HL-60 (cell line): ENCODE measurements around the gene SH3RF3.
A peak's percentile ranks its signal among the peaks of the same experiment; 100 is the strongest.

Experiments used
- DNase-seq, 2 experiments: peaks; one replicate each; pipeline ENCODE4 v3.0.0-alpha.2; 2010 to 2020; ENCODE audit warnings: low read depth in 1 of 2, low spot score in 1 of 2
- H3K27ac ChIP-seq: fragments of 250-450 bp; sonication (Bioruptor Pico); replicated peaks from 2 replicates; pipeline ENCODE4 v1.5.1; 2020; ENCODE audit warnings: mild to moderate bottlenecking, moderate library complexity
- H3K27me3 ChIP-seq: fragments of 250-450 bp; sonication (Bioruptor Pico); 2 replicates; pipeline ENCODE4 v1.5.1; 2021; ENCODE audit warnings: mild to moderate bottlenecking, moderate library complexity; ENCODE audit not compliant: insufficient read depth, poor library complexity, severe bottlenecking
- H3K4me3 ChIP-seq: replicated peaks from 2 replicates; pipeline ENCODE4 v1.5.1; 2011; ENCODE audit warnings: mild to moderate bottlenecking, control low read depth, low read length; ENCODE audit not compliant: insufficient read depth
- CTCF ChIP-seq: IDR thresholded peaks from one replicate; pipeline ENCODE4 v1.5.1; 2011; ENCODE audit warnings: low read length, control low read depth, inconsistent platforms; ENCODE audit not compliant: insufficient read depth
- GABPA ChIP-seq: IDR thresholded peaks from 2 replicates; pipeline ENCODE4 v1.6.1; 2012; ENCODE audit warnings: low read depth
- POLR2AphosphoS5 ChIP-seq: IDR thresholded peaks from 2 replicates; pipeline ENCODE4 v1.6.1; 2012; ENCODE audit warnings: low read depth
- REST ChIP-seq: IDR thresholded peaks from 2 replicates; pipeline ENCODE4 v1.6.1; 2012; ENCODE audit warnings: low read depth; ENCODE audit not compliant: insufficient replicate concordance
- SPI1 ChIP-seq: IDR thresholded peaks from 2 replicates; pipeline ENCODE4 v1.6.1; 2012; ENCODE audit warnings: low read depth, mild to moderate bottlenecking, borderline replicate concordance

The SH3RF3 gene

GRCh38 chr2:109401370-109401769, 272.4 kb downstream of the SH3RF3 start:
- TF ChIP-seq POLR2AphosphoS5 = no peak
- no peak for TF ChIP-seq CTCF
- no peak for TF ChIP-seq REST
- no peak for TF ChIP-seq SPI1
- TF ChIP-seq GABPA = no peak
- Histone ChIP-seq H3K4me3 (no peak overlapping the region), H3K27me3 (no peaks in the 10 kb centered on the region), H3K27ac (no peak overlapping the region)
- no peak for DNase-seq

DNA sequence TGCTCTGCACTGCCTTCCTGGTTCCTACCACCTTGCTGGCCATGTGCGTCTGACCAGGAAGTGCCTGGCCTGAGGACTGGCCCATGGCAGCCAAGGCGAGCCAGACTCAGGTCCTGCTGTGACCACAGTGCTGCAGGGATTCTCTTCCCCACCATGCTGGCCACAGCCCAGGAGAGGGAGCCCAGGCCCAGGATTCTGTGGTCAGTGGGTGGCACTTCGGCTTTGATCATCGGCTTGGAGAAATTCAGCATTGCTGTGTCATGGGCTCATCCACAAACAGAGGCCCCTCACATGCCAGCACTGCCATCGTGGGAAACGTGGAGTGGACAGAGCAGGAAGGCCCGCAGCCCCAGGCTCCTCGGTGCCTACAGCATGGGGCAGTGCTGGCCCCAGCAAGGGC, 273.2 kb downstream of the SH3RF3 start:
- H3K27ac ChIP-seq = no peak overlapping the region
- no peak for DNase-seq
- H3K4me3 ChIP-seq = no peak overlapping the region
- no peak for TF ChIP-seq CTCF
- TF ChIP-seq SPI1 = no peak
- no peak for TF ChIP-seq POLR2AphosphoS5
- TF ChIP-seq GABPA = no peak
- H3K27me3 ChIP-seq = no peaks in the 10 kb centered on the region

- Histone ChIP-seq H3K27me3 (no peaks in the 10 kb centered on the region), H3K27ac (no peak overlapping the region), H3K4me3 (no peak overlapping the region)
- DNase-seq = peak; percentile 31 to 53
- TF ChIP-seq GABPA (no peak), POLR2AphosphoS5 (no peak), REST (no peak), SPI1 (no peak), CTCF (no peak)
Measured at GRCh38 chr2:109402980-109403840, 274.2 kb downstream of the SH3RF3 start.

GRCh38 chr2:109403841-109404201, 274.8 kb downstream of the SH3RF3 start:
- Histone ChIP-seq H3K27ac (no peak overlapping the region), H3K4me3 (no peak overlapping the region), H3K27me3 (no peaks in the 10 kb centered on the region)
- TF ChIP-seq REST = no peak
- no peak for TF ChIP-seq GABPA
- no peak for TF ChIP-seq CTCF
- no peak for TF ChIP-seq POLR2AphosphoS5
- TF ChIP-seq SPI1 = no peak
- no peak for DNase-seq
